Measurements from ENCODE around the gene LRRC32.

LRRC32 gene

DNA sequence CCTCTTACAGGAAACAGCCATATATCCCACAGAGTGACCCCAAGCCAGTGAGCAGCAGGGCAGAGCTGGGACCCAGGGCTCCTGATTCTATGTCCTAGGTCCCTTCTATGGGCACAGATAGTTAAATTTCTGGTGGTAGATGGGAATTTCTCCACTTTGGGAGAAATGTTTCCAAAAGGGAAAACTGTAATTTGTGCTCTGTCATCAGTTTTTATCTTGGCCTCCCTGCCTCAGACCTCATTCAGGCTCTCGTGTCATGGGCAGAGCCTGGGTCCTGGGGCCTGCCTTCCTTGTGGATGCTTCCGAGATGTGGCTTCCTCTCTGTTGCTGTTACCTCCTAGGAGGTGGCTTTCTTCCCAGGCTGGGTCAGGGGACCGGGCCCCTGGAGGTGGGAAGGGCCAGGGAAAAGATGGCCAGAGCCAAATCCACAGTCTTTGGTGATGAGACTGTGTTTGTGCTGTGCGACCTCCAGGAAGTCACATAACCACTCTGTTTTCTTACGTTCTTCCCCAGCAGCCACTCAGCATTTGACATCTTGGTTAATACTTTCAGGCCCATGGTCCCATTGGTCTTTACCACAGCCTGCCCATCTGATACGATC is 8.6 kb downstream of the LRRC32 start:
- DNase-seq, result no peak

DNA sequence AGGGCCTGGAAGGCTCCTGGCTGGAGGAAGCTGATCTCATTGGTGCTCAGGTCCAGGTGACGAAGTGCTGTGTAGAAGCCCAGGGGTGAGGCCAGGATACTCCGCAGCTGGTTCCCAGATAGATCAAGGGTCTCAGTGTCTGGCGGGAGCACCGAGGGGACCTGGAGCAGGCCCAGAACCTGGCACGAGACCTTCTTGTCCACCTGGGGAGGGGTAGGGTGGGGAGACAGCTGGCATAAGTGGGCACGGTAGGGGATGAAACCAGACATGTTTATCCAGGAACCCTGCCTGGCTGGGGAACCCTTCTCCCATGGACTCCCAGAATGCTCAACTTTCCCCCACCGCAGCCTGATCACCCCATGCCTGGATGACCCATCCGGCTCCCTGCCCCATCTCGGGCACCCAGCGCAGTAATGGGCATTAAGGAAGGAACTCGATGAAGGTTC is 9.2 kb downstream of the LRRC32 start:
- DNase-seq, result no peak

DNA sequence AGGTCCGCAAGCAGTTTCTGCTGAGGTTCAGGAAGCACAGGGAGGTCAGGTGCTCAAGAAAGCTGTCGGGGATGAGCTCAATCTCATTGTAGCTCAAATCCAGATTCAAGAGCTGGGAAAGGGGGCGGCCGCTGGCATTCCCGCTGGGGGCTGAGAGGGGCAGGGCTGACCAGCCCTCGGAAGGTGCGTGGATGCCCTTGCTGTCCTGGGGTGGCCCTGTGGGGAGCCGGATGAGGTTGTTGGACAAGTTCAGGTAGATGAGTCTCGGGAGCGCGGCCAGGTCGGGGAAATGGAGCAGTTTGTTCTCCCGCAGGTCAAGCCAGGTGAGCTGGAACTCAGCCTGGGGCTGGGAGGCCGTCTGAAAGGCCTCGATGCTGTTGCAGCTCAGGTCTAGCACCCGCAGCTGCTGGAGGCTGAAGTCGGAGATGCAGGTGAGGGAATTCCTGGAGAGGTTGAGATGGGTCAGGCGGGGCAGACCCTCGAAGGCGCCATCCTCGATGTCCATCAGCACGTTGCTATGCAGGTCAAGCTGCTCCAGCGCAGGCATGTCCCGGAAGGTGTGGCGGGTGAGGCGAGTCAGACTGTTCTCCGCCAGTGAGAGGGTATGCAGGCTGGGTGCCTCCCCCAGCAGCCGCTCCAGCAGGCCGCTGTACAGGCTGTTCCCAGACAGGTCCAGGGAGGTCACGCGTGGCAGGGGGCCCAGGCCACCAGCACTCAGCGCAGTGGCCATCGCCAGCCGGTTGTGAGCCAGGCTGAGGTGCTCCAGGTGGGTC is 9.8 kb downstream of the LRRC32 start:
- DNase-seq, result no peak

DNA sequence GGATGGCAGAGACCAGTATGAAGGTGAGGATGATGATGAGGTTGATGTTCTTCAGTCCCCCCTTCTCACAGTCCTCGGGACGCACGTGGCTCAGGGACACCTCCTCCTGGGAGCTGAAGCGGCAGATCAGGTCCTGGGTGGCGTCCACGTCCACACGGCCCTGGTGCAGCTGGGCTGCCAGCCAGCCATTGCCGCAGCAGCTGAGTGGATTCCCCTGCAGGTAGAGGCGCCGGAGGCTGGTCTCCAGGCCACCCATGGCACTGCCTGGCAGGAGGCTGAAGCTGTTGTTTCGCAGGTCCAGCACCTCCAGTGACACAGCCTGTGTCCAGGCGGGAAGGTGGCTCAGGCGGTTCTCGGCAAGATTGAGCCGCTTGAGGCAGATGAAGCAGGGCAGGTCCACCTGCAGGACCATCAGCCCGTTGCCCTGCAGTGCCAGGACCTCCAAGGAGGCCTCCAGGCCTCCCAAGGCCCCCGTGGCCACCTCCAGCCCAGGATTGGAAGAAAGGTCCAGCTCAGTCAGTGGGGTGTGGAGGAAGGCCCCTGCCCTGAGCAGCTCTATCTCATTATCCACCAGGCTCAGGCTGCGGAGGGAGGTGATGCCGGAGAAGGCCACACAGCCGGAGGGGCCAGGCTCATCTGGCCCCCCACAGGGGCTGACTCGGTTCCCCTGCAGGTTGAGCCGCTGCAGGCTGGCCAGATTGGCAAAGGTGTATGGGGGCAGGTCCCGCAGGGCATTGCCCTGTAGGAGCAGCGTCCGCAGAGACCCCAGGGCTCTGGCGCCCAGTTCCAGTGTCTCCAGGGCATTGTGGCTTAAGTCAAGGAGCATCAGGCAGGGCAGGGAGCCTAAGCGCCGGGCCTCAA is 10.6 kb downstream of the LRRC32 start:
- no peak for DNase-seq

DNA sequence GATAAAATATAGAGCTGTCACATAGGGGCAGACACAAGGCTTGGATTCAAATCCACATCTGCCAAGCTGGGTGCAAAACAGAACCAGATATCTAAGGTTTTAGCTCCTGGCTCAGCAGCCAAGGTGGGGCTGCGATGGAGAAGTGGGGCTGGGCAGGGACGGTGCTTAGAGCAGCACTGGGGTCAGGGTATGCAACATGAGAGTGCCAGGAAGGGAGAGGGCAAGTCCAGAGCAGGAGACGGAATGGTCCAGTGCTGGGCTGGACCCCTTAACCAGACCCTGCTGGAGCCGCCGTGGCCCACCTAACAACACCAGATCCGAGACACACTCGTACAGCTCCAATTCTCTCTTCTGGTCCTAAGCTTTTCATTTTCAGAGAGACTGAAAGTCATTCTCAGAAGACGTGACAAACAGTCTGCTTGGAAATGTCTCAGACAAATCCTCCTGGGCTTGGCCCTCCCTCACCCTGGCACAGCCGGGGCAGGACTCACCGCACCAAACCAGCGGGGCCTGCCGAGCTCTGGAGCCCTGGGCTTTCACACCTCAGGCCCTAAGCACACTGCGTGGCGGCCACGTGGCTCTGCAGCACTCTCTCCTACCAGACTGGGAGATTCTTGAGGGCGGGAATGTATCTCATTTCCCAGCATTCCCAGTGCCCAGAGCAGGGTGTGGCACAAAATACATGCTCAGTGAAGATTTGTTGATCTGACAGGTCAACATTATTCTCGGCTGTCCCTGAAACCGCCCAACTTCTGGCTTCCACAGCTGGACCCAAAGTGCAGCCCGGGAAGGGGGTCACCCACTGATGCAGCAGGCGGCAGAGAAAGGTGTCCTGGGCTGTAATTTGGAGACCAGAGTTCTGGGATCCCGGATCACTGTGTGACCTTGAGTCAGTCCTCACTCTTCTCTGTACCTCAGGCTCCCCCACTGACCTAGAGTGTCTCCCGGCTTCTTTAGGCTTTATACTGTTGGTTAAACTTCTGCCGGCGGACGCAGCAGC is 11.6 kb downstream of the LRRC32 start:
- DNase-seq, result no peak

DNA sequence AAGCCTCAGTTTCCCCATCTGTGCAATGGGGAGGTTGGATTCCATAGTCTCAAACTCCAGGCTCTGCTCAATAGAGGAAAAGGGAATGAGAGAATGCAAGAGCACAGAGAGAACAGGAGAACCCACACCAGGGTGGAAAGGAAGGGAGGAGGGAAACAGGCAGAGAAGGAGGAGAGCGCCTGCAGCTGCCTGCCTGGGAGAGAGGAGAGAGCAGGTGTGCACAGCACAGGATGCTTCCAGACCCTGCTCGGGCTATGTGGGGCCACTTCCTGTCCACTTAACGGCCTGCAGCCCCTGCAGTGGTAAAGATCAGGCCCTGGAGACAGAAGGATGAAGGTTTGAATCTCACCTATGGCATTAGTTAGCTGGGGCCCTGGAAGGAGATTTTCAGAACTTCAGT is 12.3 kb downstream of the LRRC32 start:
- no peak for DNase-seq

DNA sequence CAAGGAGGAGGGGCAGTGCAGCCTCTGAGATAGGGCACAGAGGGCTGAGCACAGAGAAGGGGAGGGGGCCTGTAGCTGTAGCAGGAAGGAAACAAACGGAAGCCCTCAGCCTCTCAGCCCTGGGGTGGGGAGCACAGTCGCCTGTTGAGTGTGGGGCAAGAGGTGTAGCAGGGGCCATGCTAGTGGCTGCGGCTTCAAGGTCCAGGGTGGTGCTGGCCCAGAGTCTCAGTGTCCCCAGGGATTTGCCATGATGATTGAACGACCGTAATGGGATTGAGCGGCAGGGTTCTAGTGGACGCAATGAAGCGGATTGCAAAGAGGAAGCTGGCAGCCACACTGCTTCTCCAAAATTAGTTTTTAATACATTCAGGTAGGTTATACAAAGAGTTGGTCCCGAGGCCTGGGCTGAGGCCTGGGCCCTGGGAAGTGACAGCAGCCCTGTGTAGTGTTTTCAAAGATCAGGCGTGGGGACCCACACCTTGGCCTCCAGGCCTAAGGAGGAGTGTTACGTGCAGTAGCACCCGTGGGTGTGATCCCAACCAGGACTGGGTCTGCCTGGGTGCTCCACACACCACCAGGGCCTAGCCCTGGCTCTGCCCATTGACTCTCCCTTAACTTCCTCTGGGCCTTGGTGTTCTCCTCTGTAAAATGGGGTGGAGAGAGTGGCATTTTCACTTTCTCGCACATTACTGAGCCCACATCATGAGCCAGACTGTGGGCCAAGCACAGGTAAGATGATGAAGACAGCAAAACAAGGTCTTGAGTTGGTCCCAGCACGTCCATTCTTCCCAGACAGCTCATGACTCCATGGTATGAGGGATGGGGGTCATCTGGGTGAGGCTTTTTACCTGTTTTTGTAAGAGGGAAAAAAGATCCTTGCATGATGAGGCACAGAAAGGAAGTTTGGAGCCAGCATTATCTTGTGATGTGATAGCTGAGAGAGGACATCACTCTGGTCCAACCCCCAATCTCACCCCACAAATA is 13.1 kb downstream of the LRRC32 start:
- DNase-seq, result no peak

DNA sequence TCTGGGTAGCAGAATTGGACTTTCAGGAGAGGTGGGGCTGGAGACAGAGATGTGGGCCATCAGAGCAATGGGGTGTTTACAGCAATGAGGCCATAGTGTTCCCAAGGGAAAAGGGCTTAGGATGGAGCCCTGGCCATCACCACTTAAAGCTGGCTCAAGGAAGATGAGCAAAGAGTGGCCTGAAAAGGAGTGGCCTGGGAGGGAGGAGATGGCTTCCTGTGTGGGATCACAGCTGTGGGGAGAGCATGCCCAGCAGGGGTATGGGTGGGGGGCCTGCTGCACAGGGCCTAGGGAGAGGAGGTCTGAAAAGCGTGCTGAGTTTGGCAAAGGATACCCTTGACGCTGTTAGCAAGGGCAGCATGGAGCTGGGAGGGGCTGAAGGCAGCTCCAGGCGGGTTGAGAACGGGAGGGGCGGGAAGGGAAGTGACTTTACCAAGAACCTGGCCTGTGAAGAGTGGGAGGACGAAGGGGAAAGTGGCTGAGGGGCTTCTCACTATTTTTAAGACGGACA is 13.9 kb downstream of the LRRC32 start:
- no peak for DNase-seq

DNA sequence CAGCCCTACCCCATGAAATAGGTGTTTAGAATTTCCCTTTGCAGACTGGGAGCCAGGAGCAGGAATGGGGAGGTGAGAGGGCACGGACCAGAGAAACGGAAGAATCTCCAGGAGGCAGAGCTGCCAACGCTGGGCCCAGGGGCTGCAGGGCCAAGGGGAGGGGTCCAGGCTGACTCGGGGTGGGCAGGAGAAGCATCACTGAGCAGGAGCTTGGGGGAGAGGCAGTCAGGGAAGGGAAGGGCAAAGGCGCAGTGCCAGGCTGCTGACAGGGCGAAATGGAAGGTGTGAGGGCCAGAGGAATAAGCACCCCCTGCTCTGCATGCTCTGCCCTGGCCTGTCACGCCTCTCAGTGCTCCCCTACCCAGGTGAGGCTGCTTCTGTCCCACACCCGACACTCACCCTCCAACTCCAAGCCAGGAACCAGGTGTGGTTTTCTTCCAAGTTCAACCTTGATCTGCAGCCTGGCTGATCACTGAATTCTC is 14.5 kb downstream of the LRRC32 start:
- DNase-seq, result no peak

DNA sequence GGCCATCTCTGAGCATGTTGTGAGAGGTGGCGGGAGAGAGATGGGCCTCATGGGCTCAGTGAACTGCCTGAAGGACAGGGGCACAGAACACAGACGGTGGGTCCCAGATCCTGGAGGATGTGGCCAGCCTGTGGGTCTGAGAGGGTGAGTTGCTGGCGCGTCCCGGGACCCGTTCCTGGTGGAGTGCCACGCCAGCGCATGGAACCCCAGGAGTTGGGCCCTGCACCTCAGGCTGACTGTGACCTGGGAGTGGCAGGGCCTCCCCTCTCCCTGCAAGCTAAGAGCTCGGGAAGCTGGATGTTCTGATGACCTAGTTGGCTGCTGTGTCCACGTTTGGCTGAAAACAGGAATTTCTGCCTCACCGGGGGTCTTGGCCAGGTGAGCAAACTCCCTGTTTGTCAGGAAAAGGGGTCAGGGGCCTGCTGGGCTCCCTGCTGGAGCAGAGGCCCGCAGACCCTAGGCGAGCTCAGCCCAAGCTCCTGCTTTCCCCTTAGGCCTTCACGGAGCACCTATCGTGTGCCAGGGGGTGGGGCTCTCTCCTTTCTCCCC is 15.0 kb downstream of the LRRC32 start:
- DNase-seq, result no peak

DNA sequence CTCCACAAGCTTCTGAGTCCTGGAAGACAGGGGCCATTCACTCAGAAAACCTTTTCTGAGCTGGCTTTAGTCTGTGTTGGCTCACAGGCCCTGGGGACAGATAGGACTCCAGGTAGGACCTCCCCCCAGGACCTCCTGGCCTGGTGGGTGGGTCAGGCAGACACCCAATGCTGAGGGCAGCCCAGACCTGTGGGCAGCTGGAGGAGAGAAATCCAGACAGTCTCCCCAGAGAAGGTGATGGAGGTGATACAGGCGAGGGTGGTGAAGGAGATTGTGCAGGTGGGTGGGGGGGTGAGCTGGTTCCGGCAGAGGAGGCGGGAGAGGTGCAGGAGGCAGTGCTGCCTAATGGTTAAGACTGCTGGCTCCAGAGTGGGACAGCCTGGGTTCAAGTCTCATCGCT is 15.6 kb downstream of the LRRC32 start:
- no peak for DNase-seq

DNA sequence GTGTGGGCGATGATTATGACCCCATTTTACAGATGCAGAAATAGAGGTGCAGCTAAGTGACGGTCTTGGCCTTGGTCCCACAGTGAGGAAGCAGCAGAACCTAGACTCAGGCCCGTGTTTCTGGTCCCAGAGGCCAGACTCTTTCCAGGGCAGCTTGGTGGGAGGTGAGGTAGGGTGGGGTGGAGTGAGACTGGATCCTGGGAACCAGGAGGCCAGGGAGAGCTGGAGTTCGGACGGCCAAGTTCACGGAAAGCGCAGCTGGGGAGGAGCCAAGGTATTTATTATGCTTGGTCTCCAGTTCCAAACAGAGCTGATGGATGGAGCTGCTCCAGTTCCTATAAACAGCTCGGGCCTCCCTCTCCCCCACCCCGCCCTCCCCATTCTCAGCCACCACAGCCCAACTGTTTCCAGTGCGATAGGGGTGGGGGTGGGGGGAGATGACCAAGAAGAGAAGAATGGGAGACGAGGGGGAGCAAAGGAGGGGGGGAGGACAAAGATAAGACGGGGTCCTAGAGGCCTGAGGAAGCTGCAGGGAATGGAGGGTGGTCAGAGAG is 16.2 kb downstream of the LRRC32 start:
- no peak for DNase-seq

DNA sequence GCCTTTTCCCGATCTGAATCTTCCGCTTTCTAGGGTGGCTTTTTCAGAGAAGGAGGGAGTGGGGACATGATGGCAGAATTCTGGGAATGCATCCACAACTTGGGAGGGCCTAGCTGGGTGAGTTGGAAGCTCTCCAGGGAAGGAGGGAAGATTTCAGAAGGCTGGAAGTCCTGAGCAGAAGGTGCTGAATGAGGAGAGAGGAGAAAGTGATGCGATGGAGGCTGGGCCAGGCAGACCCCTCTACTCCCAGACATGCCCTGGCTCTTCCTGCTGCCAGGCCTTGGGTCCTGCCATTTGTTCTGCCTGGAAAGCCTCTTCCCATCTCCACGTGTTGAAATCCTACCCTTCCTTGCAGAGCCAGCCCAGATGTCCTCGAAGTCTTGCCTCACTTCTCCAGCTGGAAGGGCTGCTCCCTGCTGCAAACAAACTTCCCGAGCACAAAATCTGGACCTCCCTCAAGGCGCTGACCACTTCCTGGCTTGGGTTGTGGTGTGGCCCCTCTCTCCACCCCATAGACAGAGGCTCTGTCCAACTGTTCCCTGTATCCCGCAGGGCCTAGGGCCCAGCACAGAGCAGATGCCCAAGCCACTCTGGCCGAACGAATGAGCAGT is 16.8 kb downstream of the LRRC32 start:
- DNase-seq, result no peak

DNA sequence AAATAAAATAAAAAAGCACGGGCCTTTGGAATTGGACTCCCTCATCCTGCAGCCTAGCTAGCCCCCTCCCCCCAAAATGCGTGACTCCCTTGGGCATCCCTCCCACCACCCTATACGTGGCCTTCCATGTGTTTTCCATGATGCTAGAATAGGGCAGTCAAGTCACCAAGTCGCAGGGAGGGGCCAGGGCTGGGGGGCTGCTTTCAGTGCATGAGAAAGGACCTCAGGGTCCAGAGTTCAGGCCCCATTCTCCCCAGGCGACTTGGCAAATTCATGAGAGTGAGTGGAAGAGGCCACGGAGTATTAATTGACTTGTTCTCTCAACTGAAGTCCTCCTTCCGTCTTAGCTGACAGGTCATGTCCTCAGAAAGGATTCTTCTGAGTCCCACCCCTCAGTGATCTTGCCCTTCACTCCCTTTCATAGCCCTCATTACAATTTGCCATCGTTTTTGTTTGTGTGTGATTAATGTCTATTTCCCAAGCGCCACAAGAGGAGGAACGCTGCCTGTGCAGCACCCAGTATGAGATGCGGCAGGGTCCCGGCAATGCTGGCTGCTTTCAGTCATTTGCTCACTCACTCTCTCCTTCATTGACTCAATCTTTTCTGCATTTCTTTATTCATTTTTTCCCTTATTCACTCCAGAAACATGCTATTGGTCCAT is 17.4 kb downstream of the LRRC32 start:
- no peak for DNase-seq

DNA sequence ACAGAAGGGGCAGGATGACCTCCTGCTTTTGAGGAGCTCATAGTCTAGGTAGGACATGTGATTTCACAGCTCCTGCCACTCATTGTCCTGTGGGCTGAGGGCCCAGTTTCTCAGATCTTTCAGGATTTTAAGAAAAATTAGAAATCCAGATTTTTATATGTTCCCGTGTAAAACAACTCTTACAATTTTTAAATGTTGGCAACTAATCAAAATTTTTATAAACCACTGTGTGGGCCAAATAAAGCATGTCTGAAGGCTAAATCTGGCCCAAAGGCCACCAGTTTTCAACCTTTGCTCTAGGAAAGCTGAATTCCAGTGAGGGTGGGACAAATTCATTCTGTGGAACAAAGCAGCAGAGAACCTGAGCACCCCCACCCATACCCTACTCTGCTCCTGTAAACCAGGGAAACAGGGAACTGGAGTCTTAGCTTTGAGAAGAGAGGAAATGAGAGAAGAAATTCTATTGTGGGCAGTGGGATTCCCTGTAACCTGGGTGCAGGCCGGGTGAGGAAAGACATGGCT is 20.6 kb downstream of the LRRC32 start:
- no peak for DNase-seq

DNA sequence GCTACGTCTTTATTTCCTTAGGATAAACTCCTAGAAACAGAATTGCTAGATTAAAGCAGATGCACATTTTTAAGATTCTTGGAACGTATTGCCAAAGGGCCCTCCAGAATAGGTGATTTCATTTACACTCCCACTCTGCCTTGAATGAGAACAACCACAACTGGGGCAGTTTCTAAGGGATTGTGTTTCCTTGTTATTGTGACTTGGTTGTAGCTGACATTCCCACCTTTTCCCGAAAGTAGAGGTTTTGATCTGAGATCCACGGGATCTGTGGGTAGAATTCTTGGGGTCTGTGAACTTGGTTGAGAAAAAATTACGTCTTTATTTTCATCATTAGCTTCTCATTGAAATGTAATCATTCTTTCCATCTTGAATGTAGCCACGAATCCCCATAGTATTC is 21.5 kb downstream of the LRRC32 start:
- DNase-seq, result no peak

DNA sequence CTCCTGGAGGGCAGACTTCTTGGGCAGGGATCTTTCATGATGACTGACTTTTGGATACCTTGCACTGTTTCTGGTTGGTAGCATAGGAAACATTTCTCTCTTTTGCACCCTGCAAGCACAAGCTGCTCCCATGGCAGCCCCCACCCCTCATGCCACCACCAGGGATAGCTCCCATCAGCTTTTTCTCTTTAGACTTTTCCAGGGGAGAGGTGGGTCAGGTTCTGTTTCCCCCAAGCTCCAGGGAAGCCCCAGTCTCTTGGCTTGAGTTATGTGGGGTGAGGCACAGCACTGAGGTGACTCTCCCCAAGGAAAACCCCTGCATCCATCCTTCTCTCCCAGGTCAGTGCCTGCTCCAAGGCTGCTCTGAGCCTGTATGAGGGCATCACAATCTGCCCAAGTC is 22.5 kb downstream of the LRRC32 start:
- DNase-seq, result no peak

DNA sequence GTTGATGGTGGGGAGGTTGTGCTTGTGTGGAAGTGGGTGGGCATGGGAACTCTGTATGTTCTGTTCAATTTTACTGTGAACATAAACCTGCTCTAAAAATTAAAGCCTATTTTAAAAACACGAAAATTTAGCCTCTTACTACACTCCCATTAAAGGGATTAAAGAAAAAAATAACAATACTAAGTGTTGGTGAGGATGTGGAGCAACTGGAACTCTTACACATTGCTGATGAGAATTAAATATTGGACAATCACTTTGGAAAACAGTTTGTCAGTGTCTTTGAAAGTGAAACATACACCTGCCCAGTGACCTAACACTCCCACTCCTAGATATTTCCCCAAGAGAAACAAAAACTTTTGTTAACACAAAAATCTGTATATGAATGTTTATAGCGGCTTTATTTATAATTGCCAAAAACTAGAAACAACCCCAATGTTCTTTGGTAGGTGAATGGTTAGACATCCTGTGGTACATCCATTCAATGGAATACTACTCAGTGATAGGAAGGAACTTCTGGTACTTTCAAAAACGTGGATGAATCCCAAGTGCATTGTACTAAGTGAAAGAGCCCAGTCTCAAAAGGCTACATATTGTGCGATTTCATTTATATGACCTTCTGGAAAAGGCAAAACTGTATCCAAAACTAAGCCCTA is 23.5 kb downstream of the LRRC32 start:
- no peak for DNase-seq
